ENCODE data around the gene BCAT1. TPM values are rescaled to one million over a fixed set of nuclear protein-coding genes. Genes with fewer than 3 reads are reported as not detected.

Gene BCAT1
- total and polyA plus RNA-seq, 2 experiments from 2014 or later, result 60.6 to 72.1 TPM

DNA sequence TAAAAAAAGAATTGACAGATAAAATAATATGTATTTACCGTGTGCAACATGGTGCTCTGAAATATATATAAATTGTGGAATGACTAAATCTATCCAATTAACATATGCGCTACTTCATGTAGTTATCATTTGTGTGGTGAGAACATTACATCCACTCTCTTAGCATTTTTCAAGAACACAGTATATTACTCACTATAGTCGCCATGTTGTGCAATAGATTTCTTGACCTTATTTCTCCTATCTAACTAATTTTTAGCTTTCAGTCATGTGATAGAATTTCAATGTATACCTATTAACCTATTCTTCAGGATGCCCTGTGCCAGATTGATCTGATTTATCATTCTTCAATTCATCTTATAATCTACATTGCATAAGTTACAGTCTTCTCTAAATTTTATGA is 178.6 kb downstream of the BCAT1 start:
- Histone ChIP-seq H3K27me3 (replicated peaks; ENCODE audit: insufficient read depth) (peaks cover 11% of the 10 kb centered on the region; the same call in 1 of the 2 replicates), H3K79me2 (ENCODE audit: insufficient read depth) (no peaks in the 10 kb centered on the region), H2AFZ (no peak overlapping the region), H3K4me1 (ENCODE audit: insufficient read depth) (no peaks in the 10 kb centered on the region), H3F3A (ENCODE audit: insufficient read depth) (no peaks in the 10 kb centered on the region), H3K9me2 (ENCODE audit: insufficient read depth) (no peaks in the 10 kb centered on the region), H3K9me3 (ENCODE audit: low read depth) (no peaks in the 10 kb centered on the region), H3K36me3 (ENCODE audit: low read depth) (no peaks in the 10 kb centered on the region), H3K9ac (no peak overlapping the region), H3K27ac (no peak overlapping the region), H3K4me3 (no peak overlapping the region), H3K4me2 (ENCODE audit: unreplicated experiment) (no peak overlapping the region), H4K20me1 (ENCODE audit: insufficient read depth) (no peaks in the 10 kb centered on the region)
- TF ChIP-seq EZH2phosphoT487 (IDR thresholded peaks at IDR 0.05; ENCODE audit: insufficient read depth, low read depth) (no peak), EZH2 (IDR thresholded peaks at IDR 0.05; ENCODE audit: insufficient read depth, poor library complexity, severe bottlenecking) (no peak)
- in situ Hi-C loops (cut with MboI), result no loop called here
- WGBS, 2 experiments (ENCODE audit: low coverage in 1 of 2, low lambda C conversion rate in 2 of 2, missing lambda C conversion rate in 2 of 2), result 50 to 53% methylated on average over 3 of the region's 3 CpGs
- peak; percentile 16 for DNase-seq

DNA sequence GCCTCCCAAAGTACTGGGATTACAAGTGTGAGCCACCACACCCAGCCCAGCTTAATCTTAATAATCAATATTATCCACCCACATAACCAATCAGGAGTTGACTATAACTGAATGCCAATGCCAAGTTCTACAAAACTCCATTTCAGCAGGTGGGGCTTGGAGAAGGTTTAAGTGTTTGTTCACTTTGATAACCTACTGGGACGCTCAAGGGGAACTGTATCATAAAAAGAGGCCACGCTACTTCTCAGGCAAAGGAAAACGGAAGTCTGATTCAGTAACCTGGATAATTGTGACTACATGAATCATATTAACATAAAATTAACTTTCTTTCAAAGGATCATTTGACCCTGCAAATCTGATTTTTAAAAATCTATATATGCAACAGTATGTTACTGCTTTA is 179.2 kb downstream of the BCAT1 start:
- no peak for DNase-seq
- no peaks in the 10 kb centered on the region for H3K9me2 ChIP-seq (ENCODE audit: insufficient read depth)
- H3K27ac ChIP-seq, result no peak overlapping the region
- H3K9ac ChIP-seq, result no peak overlapping the region
- TF ChIP-seq EZH2phosphoT487 (IDR thresholded peaks at IDR 0.05; ENCODE audit: insufficient read depth, low read depth) (no peak), EZH2 (IDR thresholded peaks at IDR 0.05; ENCODE audit: insufficient read depth, poor library complexity, severe bottlenecking) (no peak)
- H3K4me1 ChIP-seq (ENCODE audit: insufficient read depth), result no peaks in the 10 kb centered on the region
- no peak overlapping the region for H2AFZ ChIP-seq
- no peaks in the 10 kb centered on the region for H3F3A ChIP-seq (ENCODE audit: insufficient read depth)
- H3K79me2 ChIP-seq (ENCODE audit: insufficient read depth), result no peaks in the 10 kb centered on the region
- no peak overlapping the region for H3K4me2 ChIP-seq (ENCODE audit: unreplicated experiment)
- H3K9me3 ChIP-seq (ENCODE audit: low read depth), result no peaks in the 10 kb centered on the region
- WGBS, 2 experiments (ENCODE audit: low coverage in 1 of 2, low lambda C conversion rate in 2 of 2, missing lambda C conversion rate in 2 of 2), result 77 to 85% methylated on average over 3 of the region's 3 CpGs
- H4K20me1 ChIP-seq (ENCODE audit: insufficient read depth), result no peaks in the 10 kb centered on the region
- H3K36me3 ChIP-seq (ENCODE audit: low read depth), result no peaks in the 10 kb centered on the region
- H3K27me3 ChIP-seq (replicated peaks; ENCODE audit: insufficient read depth), result peaks cover 17% of the 10 kb centered on the region; the same call in 1 of the 2 replicates
- H3K4me3 ChIP-seq, result no peak overlapping the region
- in situ Hi-C loops (cut with MboI), result no loop called here

DNA sequence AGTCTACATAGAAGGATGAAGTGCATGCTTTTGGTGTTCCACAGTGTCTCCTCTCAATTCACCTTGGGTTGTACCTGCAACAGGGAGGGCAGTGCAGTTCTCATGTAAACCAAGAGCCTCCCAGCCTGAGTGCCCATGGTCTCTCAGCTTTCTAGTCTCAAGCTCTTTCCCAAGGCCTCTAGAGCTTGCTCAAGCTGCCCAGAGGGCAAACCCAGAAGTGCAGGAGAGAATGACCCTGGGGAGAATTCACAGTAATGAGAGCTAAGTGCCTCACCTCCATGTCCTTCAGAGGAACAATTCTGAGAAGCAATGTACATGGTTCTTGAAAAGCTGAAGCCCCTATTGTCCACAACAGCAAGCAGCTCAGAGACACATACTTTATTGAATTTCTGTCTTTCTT is 180.5 kb downstream of the BCAT1 start:
- no peaks in the 10 kb centered on the region for H3F3A ChIP-seq (ENCODE audit: insufficient read depth)
- DNase-seq, result no peak
- TF ChIP-seq EZH2phosphoT487 (IDR thresholded peaks at IDR 0.05; ENCODE audit: insufficient read depth, low read depth), result no peak
- TF ChIP-seq EZH2 (IDR thresholded peaks at IDR 0.05; ENCODE audit: insufficient read depth, poor library complexity, severe bottlenecking), result no peak
- H3K9me2 ChIP-seq (ENCODE audit: insufficient read depth), result no peaks in the 10 kb centered on the region
- peaks cover 21% of the 10 kb centered on the region; the same call in 1 of the 2 replicates for H3K27me3 ChIP-seq (replicated peaks; ENCODE audit: insufficient read depth)
- H3K27ac ChIP-seq, result no peak overlapping the region
- H2AFZ ChIP-seq, result no peak overlapping the region
- no peak overlapping the region for H3K9ac ChIP-seq
- no peaks in the 10 kb centered on the region for H3K9me3 ChIP-seq (ENCODE audit: low read depth)
- H3K4me3 ChIP-seq, result no peak overlapping the region
- H3K4me1 ChIP-seq (ENCODE audit: insufficient read depth), result no peaks in the 10 kb centered on the region
- H3K79me2 ChIP-seq (ENCODE audit: insufficient read depth), result no peaks in the 10 kb centered on the region
- H4K20me1 ChIP-seq (ENCODE audit: insufficient read depth), result no peaks in the 10 kb centered on the region
- in situ Hi-C loops (cut with MboI), result no loop called here
- H3K4me2 ChIP-seq (ENCODE audit: unreplicated experiment), result no peak overlapping the region
- no peaks in the 10 kb centered on the region for H3K36me3 ChIP-seq (ENCODE audit: low read depth)

DNA sequence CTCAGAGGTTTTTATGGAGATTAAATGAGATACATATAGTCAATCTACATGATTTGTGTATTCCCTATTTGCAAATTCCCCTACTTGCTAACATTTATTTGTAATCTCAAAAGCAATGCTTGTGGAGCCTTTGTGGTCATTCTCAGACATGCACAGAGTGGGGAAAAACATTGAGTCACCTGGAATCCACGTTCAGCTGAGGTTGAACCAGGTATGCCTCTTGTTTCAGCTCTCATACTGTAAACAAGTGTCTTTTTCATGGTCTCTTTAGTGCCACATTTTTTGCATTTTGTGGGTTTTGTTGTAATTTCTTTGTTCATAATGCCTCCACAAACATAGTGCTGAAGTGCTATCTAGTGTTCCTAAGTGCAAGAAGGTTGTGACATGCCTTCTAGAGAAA is 181.9 kb downstream of the BCAT1 start:
- WGBS, 2 experiments (ENCODE audit: low coverage in 1 of 2, low lambda C conversion rate in 2 of 2, missing lambda C conversion rate in 2 of 2), result 5 to 12% methylated on average over 1 of the region's 1 CpG
- H3K9me3 ChIP-seq (ENCODE audit: low read depth), result no peaks in the 10 kb centered on the region
- H3K27ac ChIP-seq, result no peak overlapping the region
- no peaks in the 10 kb centered on the region for H3F3A ChIP-seq (ENCODE audit: insufficient read depth)
- H3K27me3 ChIP-seq (replicated peaks; ENCODE audit: insufficient read depth), result peaks cover 25% of the 10 kb centered on the region; the same call in 1 of the 2 replicates
- H3K79me2 ChIP-seq (ENCODE audit: insufficient read depth), result no peaks in the 10 kb centered on the region
- in situ Hi-C loops (cut with MboI), result no loop called here
- no peak for TF ChIP-seq EZH2phosphoT487 (IDR thresholded peaks at IDR 0.05; ENCODE audit: insufficient read depth, low read depth)
- TF ChIP-seq EZH2 (IDR thresholded peaks at IDR 0.05; ENCODE audit: insufficient read depth, poor library complexity, severe bottlenecking), result no peak
- H3K9me2 ChIP-seq (ENCODE audit: insufficient read depth), result no peaks in the 10 kb centered on the region
- no peak overlapping the region for H3K9ac ChIP-seq
- H4K20me1 ChIP-seq (ENCODE audit: insufficient read depth), result no peaks in the 10 kb centered on the region
- H3K4me3 ChIP-seq, result no peak overlapping the region
- no peaks in the 10 kb centered on the region for H3K36me3 ChIP-seq (ENCODE audit: low read depth)
- H3K4me1 ChIP-seq (ENCODE audit: insufficient read depth), result no peaks in the 10 kb centered on the region
- DNase-seq, result no peak
- H3K4me2 ChIP-seq (ENCODE audit: unreplicated experiment), result no peak overlapping the region
- no peak overlapping the region for H2AFZ ChIP-seq

DNA sequence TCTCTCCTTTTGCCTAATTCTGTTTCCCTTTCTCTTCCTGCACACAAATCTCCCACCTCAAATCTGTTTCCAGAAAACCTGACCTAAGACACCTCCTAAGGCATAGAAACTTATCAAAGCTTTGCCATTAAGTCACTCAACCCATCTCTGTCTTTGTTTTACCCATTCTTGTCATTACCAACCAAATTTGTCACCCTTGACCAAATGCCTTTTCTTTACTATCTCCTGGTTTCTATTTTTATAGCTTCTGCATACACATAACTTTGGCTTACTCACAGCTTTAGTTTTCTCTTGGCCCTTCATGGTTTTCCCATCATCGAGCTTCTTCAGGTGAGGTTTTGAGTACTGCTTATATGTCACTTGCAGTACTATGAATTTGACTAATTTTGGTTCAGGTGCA is 184.2 kb downstream of the BCAT1 start:
- in situ Hi-C loops (cut with MboI), result no loop called here
- Histone ChIP-seq H3K27me3 (replicated peaks; ENCODE audit: insufficient read depth) (peaks cover 25% of the 10 kb centered on the region; the same call in 1 of the 2 replicates), H3F3A (ENCODE audit: insufficient read depth) (no peaks in the 10 kb centered on the region), H3K4me1 (ENCODE audit: insufficient read depth) (no peaks in the 10 kb centered on the region), H2AFZ (no peak overlapping the region), H3K27ac (no peak overlapping the region), H3K36me3 (ENCODE audit: low read depth) (no peaks in the 10 kb centered on the region), H3K9ac (no peak overlapping the region), H3K79me2 (ENCODE audit: insufficient read depth) (no peaks in the 10 kb centered on the region), H4K20me1 (ENCODE audit: insufficient read depth) (no peaks in the 10 kb centered on the region), H3K9me3 (ENCODE audit: low read depth) (no peaks in the 10 kb centered on the region), H3K9me2 (ENCODE audit: insufficient read depth) (no peaks in the 10 kb centered on the region), H3K4me3 (no peak overlapping the region), H3K4me2 (ENCODE audit: unreplicated experiment) (no peak overlapping the region)
- no peak for DNase-seq
- no peak for TF ChIP-seq EZH2phosphoT487 (IDR thresholded peaks at IDR 0.05; ENCODE audit: insufficient read depth, low read depth)
- no peak for TF ChIP-seq EZH2 (IDR thresholded peaks at IDR 0.05; ENCODE audit: insufficient read depth, poor library complexity, severe bottlenecking)
- 48 to 51% methylated on average over 1 of the region's 1 CpG for WGBS, 2 experiments (ENCODE audit: low coverage in 1 of 2, low lambda C conversion rate in 2 of 2, missing lambda C conversion rate in 2 of 2)

All from GM23248 (cell line).